IMR-90 (cell line): ENCODE results near the gene IL11. TPM values are rescaled to one million over a fixed set of nuclear protein-coding genes. Genes with fewer than 3 reads are reported as not detected.

Experiments used
- ATAC-seq: fragments of 200-7000 bp; cut with Tn5 transposase; 2 replicates; pipeline ENCODE4 v1.9.1; 2020; ENCODE audit warnings: low read depth, mild to moderate bottlenecking, moderate library complexity
- BruUV-seq: library from RNA; stranded (reverse); fragments of 400-500 nt; replicated peaks from 2 replicates; lab custom pipeline; 2021; lab: Mats Ljungman, UMichigan
- CTCF ChIA-PET: fragments of 300-600 bp; formaldehyde crosslinking; extraction: SDS; loops from one replicate; lab custom pipeline; 2021; ENCODE audit warnings: antibody characterized with exemption; lab: Yijun Ruan, JAX
- POLR2A ChIA-PET: fragments of 300-600 bp; sonication (Branson Sonifier 250); formaldehyde crosslinking; loops from one replicate; lab custom pipeline; 2022; ENCODE audit warnings: antibody characterized with exemption; ENCODE audit not compliant: unreplicated experiment; lab: Charles Lee
- DNase-seq: peaks from one replicate; pipeline ENCODE4 v3.0.0; 2013
- H2AFZ ChIP-seq: replicated peaks from 2 replicates; pipeline ENCODE3; 2013; ENCODE audit warnings: low read length, mild to moderate bottlenecking; ENCODE audit not compliant: poor library complexity
- H2AK5ac ChIP-seq: 2 replicates; pipeline ENCODE4 v1.6.1; 2013; ENCODE audit warnings: low read depth, low read length, inconsistent platforms
- H2AK9ac ChIP-seq: replicated peaks from 2 replicates; pipeline ENCODE3; 2013; ENCODE audit warnings: mild to moderate bottlenecking, low read depth, low read length, moderate library complexity; ENCODE audit not compliant: poor library complexity
- H2BK120ac ChIP-seq: 2 replicates; pipeline ENCODE4 v1.6.1; 2013; ENCODE audit warnings: low read depth, low read length, inconsistent platforms
- H2BK15ac ChIP-seq: 3 replicates; pipeline ENCODE4 v1.6.1; 2013; ENCODE audit warnings: low read depth, low read length, inconsistent platforms
- H2BK20ac ChIP-seq: 2 replicates; pipeline ENCODE4 v1.6.1; 2013; ENCODE audit warnings: low read depth, mild to moderate bottlenecking, inconsistent platforms, low read length, moderate library complexity
- H2BK5ac ChIP-seq: 2 replicates; pipeline ENCODE4 v1.6.1; 2013; ENCODE audit warnings: mild to moderate bottlenecking, low read depth, low read length, inconsistent platforms; ENCODE audit not compliant: poor library complexity, severe bottlenecking
- H3K14ac ChIP-seq: replicated peaks from 2 replicates; pipeline ENCODE4 v1.6.1; 2013; ENCODE audit warnings: low read depth, low read length, inconsistent platforms
- H3K18ac ChIP-seq: 2 replicates; pipeline ENCODE4 v1.6.1; 2013; ENCODE audit warnings: low read depth, low read length, control low read depth
- H3K23ac ChIP-seq: 2 replicates; pipeline ENCODE4 v1.6.1; 2013; ENCODE audit warnings: low read depth, low read length, inconsistent platforms
- H3K27ac ChIP-seq: 2 replicates; pipeline ENCODE4 v1.5.1; 2013; ENCODE audit warnings: mild to moderate bottlenecking, control low read depth, low read length; ENCODE audit not compliant: insufficient read depth
- H3K27me3 ChIP-seq: 2 replicates; pipeline ENCODE4 v1.6.1; 2013; ENCODE audit warnings: low read length; ENCODE audit not compliant: control insufficient read depth, insufficient read depth
- H3K36me3 ChIP-seq: 2 replicates; pipeline ENCODE4 v1.6.1; 2013; ENCODE audit warnings: low read length, mixed read lengths; ENCODE audit not compliant: control insufficient read depth, insufficient read depth
- H3K4ac ChIP-seq: 2 replicates; pipeline ENCODE4 v1.6.1; 2013; ENCODE audit warnings: low read depth, low read length, inconsistent platforms
- H3K4me1 ChIP-seq: 2 replicates; pipeline ENCODE4 v1.6.1; 2013; ENCODE audit warnings: low read length, mixed read lengths; ENCODE audit not compliant: control insufficient read depth, insufficient read depth
- H3K4me2 ChIP-seq: 2 replicates; pipeline ENCODE4 v1.6.1; 2013; ENCODE audit warnings: low read depth, mild to moderate bottlenecking, control low read depth, low read length, moderate library complexity
- H3K4me3 ChIP-seq: 2 replicates; pipeline ENCODE4 v1.5.1; 2013; ENCODE audit warnings: low read depth, mild to moderate bottlenecking, control low read depth, low read length, moderate library complexity; ENCODE audit not compliant: insufficient read depth
- H3K56ac ChIP-seq: 2 replicates; pipeline ENCODE4 v1.6.1; 2013; ENCODE audit warnings: low read length, inconsistent platforms; ENCODE audit not compliant: insufficient read depth; ENCODE audit errors: extremely low read depth
- H3K79me1 ChIP-seq, 2 experiments: 2 replicates each; pipeline ENCODE4 v1.6.1; 2013; ENCODE audit warnings: low read length in 2 of 2, inconsistent platforms in 1 of 2, low read depth in 1 of 2
- H3K9ac ChIP-seq: 2 replicates; pipeline ENCODE4 v1.6.1; 2013; ENCODE audit warnings: low read depth, low read length, control low read depth
- H3K9me1 ChIP-seq: 2 replicates; pipeline ENCODE4 v1.6.1; 2013; ENCODE audit warnings: low read length, inconsistent platforms; ENCODE audit not compliant: insufficient read depth
- H3K9me3 ChIP-seq: 2 replicates; pipeline ENCODE4 v1.6.1; 2013; ENCODE audit warnings: low read length; ENCODE audit not compliant: control insufficient read depth, insufficient read depth
- H4K20me1 ChIP-seq: 2 replicates; pipeline ENCODE4 v1.6.1; 2013; ENCODE audit warnings: low read length, inconsistent platforms; ENCODE audit not compliant: insufficient read depth
- H4K5ac ChIP-seq: 2 replicates; pipeline ENCODE4 v1.6.1; 2013; ENCODE audit warnings: mild to moderate bottlenecking, low read depth, low read length, control low read depth
- H4K8ac ChIP-seq, 2 experiments: 2 replicates each; pipeline ENCODE4 v1.6.1; 2013; ENCODE audit warnings: low read depth in 2 of 2, low read length in 2 of 2, control low read depth in 1 of 2, inconsistent platforms in 1 of 2
- H4K91ac ChIP-seq: 2 replicates; pipeline ENCODE4 v1.6.1; 2013; ENCODE audit warnings: low read depth, low read length, inconsistent platforms; ENCODE audit not compliant: insufficient read depth
- BHLHE40 ChIP-seq: fragments of 150-350 bp; IDR thresholded peaks from 2 replicates; pipeline ENCODE4 v1.6.1; 2016; ENCODE audit warnings: mild to moderate bottlenecking, low read depth, low read length
- CEBPB ChIP-seq: IDR thresholded peaks from 2 replicates; pipeline ENCODE4 v1.6.1; 2012; ENCODE audit warnings: low read depth, low read length, improper control_type of control experiment
- CHD1 ChIP-seq: IDR thresholded peaks from 2 replicates; pipeline ENCODE4 v1.6.1; 2012; ENCODE audit warnings: low read depth, low read length, improper control_type of control experiment
- CTCF ChIP-seq: conservative IDR thresholded peaks from 2 replicates; pipeline ENCODE4 v1.5.1; 2012; ENCODE audit warnings: mild to moderate bottlenecking, low read depth, low read length, improper control_type of control experiment
- ELK1 ChIP-seq: fragments of 150-350 bp; IDR thresholded peaks from 2 replicates; pipeline ENCODE4 v1.6.1; 2016; ENCODE audit warnings: low read depth, mild to moderate bottlenecking, low read length, moderate library complexity, borderline replicate concordance
- FOS ChIP-seq: fragments of 150-350 bp; IDR thresholded peaks from 2 replicates; pipeline ENCODE4 v1.6.1; 2016; ENCODE audit warnings: low read depth, low read length
- MAFK ChIP-seq: IDR thresholded peaks from 2 replicates; pipeline ENCODE4 v1.6.1; 2012; ENCODE audit warnings: low read depth, low read length, improper control_type of control experiment
- MAZ ChIP-seq: IDR thresholded peaks from 2 replicates; pipeline ENCODE4 v1.6.1; 2012; ENCODE audit warnings: low read depth, mild to moderate bottlenecking, low read length, improper control_type of control experiment, moderate library complexity, borderline replicate concordance
- NFE2L2 ChIP-seq: fragments of 150-350 bp; IDR thresholded peaks from 2 replicates; pipeline ENCODE4 v1.6.1; 2016; ENCODE audit warnings: low read depth, mild to moderate bottlenecking, low read length
- POLR2A ChIP-seq: IDR thresholded peaks from 2 replicates; pipeline ENCODE4 v1.6.1; 2012; ENCODE audit warnings: mild to moderate bottlenecking, low read depth, low read length
- RAD21 ChIP-seq: IDR thresholded peaks from 2 replicates; pipeline ENCODE4 v1.6.1; 2012; ENCODE audit warnings: low read length, improper control_type of control experiment
- RCOR1 ChIP-seq: IDR thresholded peaks from 2 replicates; pipeline ENCODE4 v1.6.1; 2012; ENCODE audit warnings: mild to moderate bottlenecking, low read length, improper control_type of control experiment; ENCODE audit not compliant: insufficient replicate concordance
- RFX5 ChIP-seq: IDR thresholded peaks from 2 replicates; pipeline ENCODE4 v1.8.0; 2012; ENCODE audit warnings: low read depth, mild to moderate bottlenecking, low read length, moderate library complexity
- SMC3 ChIP-seq: fragments of 150-350 bp; IDR thresholded peaks from 2 replicates; pipeline ENCODE4 v1.6.1; 2016; ENCODE audit warnings: low read depth, mild to moderate bottlenecking, antibody characterized with exemption, low read length, moderate library complexity
- USF2 ChIP-seq: fragments of 150-350 bp; IDR thresholded peaks from 2 replicates; pipeline ENCODE4 v1.6.1; 2017; ENCODE audit warnings: mild to moderate bottlenecking, antibody characterized with exemption, low read length, low read depth
- WGBS, 2 experiments: methylation state at CpG; one replicate each; pipeline versions ENCODE4 v1.1.5 to v1.1.7; 2013; ENCODE audit warnings: missing lambda C conversion rate in 2 of 2; ENCODE audit not compliant: insufficient read length in 1 of 2; ENCODE audit errors: extremely low coverage in 2 of 2; 5-methylcytosine and 5-hydroxymethylcytosine counted together
- dilution Hi-C: fragments of 300-500 bp; cut with HindIII; formaldehyde crosslinking; loops from one replicate; pipeline ENCODE4 v1.14.3; 2018; ENCODE audit warnings: low sequenced_read_pairs; ENCODE audit not compliant: unreplicated experiment
- in situ Hi-C: fragments of 300-500 bp; cut with MboI; formaldehyde crosslinking; loops from 3 replicates; pipeline ENCODE4 v1.14.3; 2019; ENCODE audit warnings: low sequenced_read_pairs, inconsistent platforms, mixed read lengths
- intact Hi-C: fragments of 100-400 bp; cut with micrococcal nuclease; formaldehyde crosslinking; loops from 2 replicates; pipeline ENCODE4 v1.10.0; 2022
- polyA plus RNA-seq, 3 experiments: library from polyadenylated mRNA; depleted of rRNA; stranded (reverse); fragments of >200 nt; gene quantifications; 2 replicates each; pipeline ENCODE4 v1.2.3, GENCODE V29; 2012; ENCODE audit warnings: low replicate concordance in 1 of 3
- total RNA-seq: library from RNA; depleted of rRNA; stranded (reverse); fragments of >200 nt; gene quantifications from 2 replicates; pipeline ENCODE4 v1.2.3, GENCODE V29; 2012

Gene IL11
- total and polyA plus RNA-seq, 2 of the 4 experiments (the other 2 are of a cell fraction), result 14.3 to 33.6 TPM

- no peak for DNase-seq
- H4K8ac ChIP-seq, result peak within 1 kb of the TSS; percentile 63 to 85; a peak in 3 of 4 replicates
- no peak for ATAC-seq
- H3K4me3 ChIP-seq, result no peak within 1 kb of the TSS
- no peaks in the 10 kb centered on the region for H3K36me3 ChIP-seq
- H4K20me1 ChIP-seq, result no peaks in the 10 kb centered on the region
- H2BK20ac ChIP-seq, result peak within 1 kb of the TSS; percentile 82; the same call in 1 of the 2 replicates
- WGBS, 2 experiments, result 84% methylated on average over 8 of the region's 21 CpGs; no CpG with 5 or more reads in 1 of the 2 experiments
- no peak within 1 kb of the TSS for H4K5ac ChIP-seq
- H2AK9ac ChIP-seq, result peak within 1 kb of the TSS; percentile 82
- peaks cover 13% of the 10 kb centered on the region; the same call in 1 of the 2 replicates for H3K9me1 ChIP-seq
- peak within 1 kb of the TSS; percentile 41; the same call in 1 of the 2 replicates for H3K14ac ChIP-seq
- in situ Hi-C loops, result no loop called here
- no peak within 1 kb of the TSS for H3K56ac ChIP-seq
- intact Hi-C loops, result no loop called here
- H2BK5ac ChIP-seq, result no peak within 1 kb of the TSS
- H4K91ac ChIP-seq, result peak within 1 kb of the TSS; percentile 91
- BruUV-seq, result no TSS peak
- H2BK15ac ChIP-seq, result peak within 1 kb of the TSS; percentile 98
- peak within 1 kb of the TSS; percentile 91 for H2BK120ac ChIP-seq
- H3K27ac ChIP-seq, result peak within 1 kb of the TSS; percentile 42; the same call in 1 of the 2 replicates
- H3K23ac ChIP-seq, result no peak within 1 kb of the TSS
- CTCF ChIA-PET, result interaction anchor here (1.1 kb wide), 1 partner anchor 75 kb away, joined by 3 read pairs; no protein-coding TSS in a partner anchor
- H3K79me1 ChIP-seq, result peaks cover 5 to 19% of the 10 kb centered on the region in 2 experiments; a peak in 3 of 4 replicates
- dilution Hi-C loops, result no loop called here
- H2AFZ ChIP-seq, result peak within 1 kb of the TSS; percentile 58
- peak within 1 kb of the TSS; percentile 87 for H3K4ac ChIP-seq
- POLR2A ChIA-PET, result interaction anchor here (0.6 kb wide), 1 partner anchor 1502 kb away, joined by 3 read pairs; no protein-coding TSS in a partner anchor
- H3K9me3 ChIP-seq, result no peaks in the 10 kb centered on the region
- no peak within 1 kb of the TSS for H3K9ac ChIP-seq
- no peak within 1 kb of the TSS for H3K4me2 ChIP-seq
- H3K4me1 ChIP-seq, result peaks cover 30% of the 10 kb centered on the region
- H2AK5ac ChIP-seq, result peak within 1 kb of the TSS; percentile 86
- no peak within 1 kb of the TSS for H3K18ac ChIP-seq
- no peaks in the 10 kb centered on the region for H3K27me3 ChIP-seq
- TF ChIP-seq RFX5 (no peak), MAZ (no peak), FOS (no peak), CHD1 (no peak), RCOR1 (no peak), POLR2A (no peak), MAFK (no peak), CTCF (no peak), CEBPB (no peak), ELK1 (no peak), USF2 (no peak), NFE2L2 (no peak), SMC3 (no peak), BHLHE40 (no peak), RAD21 (no peak)
Measured at GRCh38 chr19:55376241-55376933, 6.1 kb upstream of the IL11 start, which contains the start of gene TMEM190. Gene TMEM190, plus strand, starts transcription at chr19:55376826. Its CDS starts 28 bp downstream, at chr19:55376854.
